Motor neuron (in vitro differentiated cells): ENCODE results near the gene ITPKA. TPM values are rescaled to one million over a fixed set of nuclear protein-coding genes. Genes with fewer than 3 reads are reported as not detected.

Source experiments
- ATAC-seq, 8 experiments: fragments of 200-7000 bp; cut with Tn5 transposase; replicated peaks in 6 of 8; 2 replicates each; pipeline ENCODE4 v1.8.0; 2021; ENCODE audit warnings: mild to moderate bottlenecking in 8 of 8, moderate library complexity in 8 of 8
- H3K27ac ChIP-seq, 2 donors: fragments of 250-450 bp; sonication (Bioruptor Pico); 2 replicates each; pipeline ENCODE4 v1.9.0; 2021; ENCODE audit warnings: antibody characterized with exemption in 2 of 2, mild to moderate bottlenecking in 2 of 2, moderate library complexity in 1 of 2
- H3K4me1 ChIP-seq, 2 donors: fragments of 250-450 bp; sonication (Bioruptor Pico); replicated peaks in 1 of 2; 2 replicates each; pipeline ENCODE4 v1.6.1; 2021; ENCODE audit warnings: antibody characterized with exemption in 2 of 2, mild to moderate bottlenecking in 2 of 2, moderate library complexity in 1 of 2
- H3K4me3 ChIP-seq, 5 donors: fragments of 250-450 bp; sonication (Bioruptor Pico); 2 replicates each; pipeline ENCODE4 v1.9.0; 2021; ENCODE audit warnings: antibody characterized with exemption in 5 of 5, mild to moderate bottlenecking in 5 of 5, moderate library complexity in 4 of 5
- WGBS, 10 experiments: fragments of 450-650 bp; shearing (Covaris generic); methylation state at CpG; one replicate each; pipeline ENCODE4 v1.0.0; 2022; 5-methylcytosine and 5-hydroxymethylcytosine counted together
- in situ Hi-C, 9 experiments: fragments of 400-800 bp; cut with MboI; loops; one replicate each; pipeline ENCODE4 v1.15.0; 2021; ENCODE audit warnings: low sequenced_read_pairs in 9 of 9, low pct_unique_long_range_greater_than_20kb in 2 of 9; ENCODE audit not compliant: unreplicated experiment in 9 of 9
- total RNA-seq, 8 experiments: library from RNA; unstranded; fragments of 300-600 nt; gene quantifications; 2 replicates each; pipeline versions ENCODE4 v1.2.3 to v1.2.4, GENCODE V29; 2022

Gene ITPKA
- total RNA-seq, 8 experiments from 2014 or later: 0.36 to 1.6 (median 1.1) TPM

- Histone ChIP-seq H3K4me1 (no peaks in the 10 kb centered on the region), H3K27ac (no peak overlapping the region), H3K4me3 (no peak overlapping the region)
- in situ Hi-C loops: no loop called here
- ATAC-seq: peak in 2 of 8 experiments; percentile 34 to 46
- 50 to 90% (median 80%) methylated on average over 1 to 6 of the region's 6 CpGs; no CpG with 5 or more reads in 2 of the 10 experiments for WGBS, 10 experiments
Observed at GRCh38 chr15:41530363-41530956, 36.8 kb downstream of the ITPKA start.

DNA sequence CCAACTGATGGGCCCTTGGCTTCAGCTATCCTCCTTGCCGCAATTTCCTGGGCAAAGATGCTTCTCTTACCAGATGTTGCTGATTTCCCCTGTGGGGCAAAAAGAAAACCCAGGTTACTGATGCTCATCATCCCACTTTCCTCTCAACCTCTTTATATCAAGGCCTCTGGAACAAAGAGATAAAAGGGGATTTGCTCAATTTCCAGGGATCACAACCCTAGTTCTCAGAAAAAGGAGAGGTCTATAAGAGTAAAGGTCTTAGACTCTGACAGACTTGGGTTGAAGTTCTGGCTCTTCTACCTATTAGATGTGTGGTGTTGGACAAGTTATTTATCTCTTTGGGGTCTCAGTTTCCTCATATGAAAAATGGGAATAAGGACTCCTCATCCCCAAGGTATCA is 41.9 kb downstream of the ITPKA start:
- Histone ChIP-seq H3K4me3 (no peak overlapping the region), H3K27ac (no peak overlapping the region), H3K4me1 (no peaks in the 10 kb centered on the region)
- WGBS, 10 experiments: 100% methylated on average over 1 of the region's 1 CpG; no CpG with 5 or more reads in 8 of the 10 experiments
- ATAC-seq: no peak
- in situ Hi-C loops: no loop called here

- 73 to 100% (median 94%) methylated on average over 2 to 8 of the region's 11 CpGs; no CpG with 5 or more reads in 2 of the 10 experiments for WGBS, 10 experiments
- no peak overlapping the region for H3K4me3 ChIP-seq
- no peak for ATAC-seq
- no peak overlapping the region for H3K27ac ChIP-seq
- in situ Hi-C loops: no loop called here
- H3K4me1 ChIP-seq: no peaks in the 10 kb centered on the region
Observed at GRCh38 chr15:41536866-41537265, 43.2 kb downstream of the ITPKA start.

- Histone ChIP-seq H3K4me3 (peak overlapping the region; percentile 59 to 79 (median 70)), H3K4me1 (peaks cover 0 to 5% of the 10 kb centered on the region in 2 donors), H3K27ac (peak overlapping the region; percentile 85 to 91)
- WGBS, 10 experiments: 0 to 67% (median 7%) methylated on average over 1 to 8 of the region's 8 CpGs; no CpG with 5 or more reads in 1 of the 10 experiments
- in situ Hi-C loops: no loop called here
- no peak for ATAC-seq
Observed at GRCh38 chr15:41543521-41543870, 49.8 kb downstream of the ITPKA start.

- ATAC-seq: peak in 1 of 8 experiments; percentile 16
- in situ Hi-C loops: no loop called here
- WGBS, 10 experiments: 0 to 90% (median 60%) methylated on average over 1 to 6 of the region's 15 CpGs; no CpG with 5 or more reads in 5 of the 10 experiments
- Histone ChIP-seq H3K27ac (peak overlapping the region; percentile 85 to 91), H3K4me1 (peaks cover 0 to 5% of the 10 kb centered on the region in 2 donors), H3K4me3 (peak overlapping the region; percentile 59 to 79 (median 70))
Observed at GRCh38 chr15:41544650-41545015, 51.0 kb downstream of the ITPKA start.

GRCh38 chr15:41545218-41545617 is 51.5 kb downstream of the ITPKA start:
- H3K4me1 ChIP-seq: peaks cover 0 to 5% of the 10 kb centered on the region in 2 donors
- H3K4me3 ChIP-seq: no peak overlapping the region
- H3K27ac ChIP-seq: no peak overlapping the region
- no peak for ATAC-seq
- in situ Hi-C loops: no loop called here
- 80 to 90% (median 88%) methylated on average over 2 to 3 of the region's 3 CpGs; no CpG with 5 or more reads in 5 of the 10 experiments for WGBS, 10 experiments

DNA sequence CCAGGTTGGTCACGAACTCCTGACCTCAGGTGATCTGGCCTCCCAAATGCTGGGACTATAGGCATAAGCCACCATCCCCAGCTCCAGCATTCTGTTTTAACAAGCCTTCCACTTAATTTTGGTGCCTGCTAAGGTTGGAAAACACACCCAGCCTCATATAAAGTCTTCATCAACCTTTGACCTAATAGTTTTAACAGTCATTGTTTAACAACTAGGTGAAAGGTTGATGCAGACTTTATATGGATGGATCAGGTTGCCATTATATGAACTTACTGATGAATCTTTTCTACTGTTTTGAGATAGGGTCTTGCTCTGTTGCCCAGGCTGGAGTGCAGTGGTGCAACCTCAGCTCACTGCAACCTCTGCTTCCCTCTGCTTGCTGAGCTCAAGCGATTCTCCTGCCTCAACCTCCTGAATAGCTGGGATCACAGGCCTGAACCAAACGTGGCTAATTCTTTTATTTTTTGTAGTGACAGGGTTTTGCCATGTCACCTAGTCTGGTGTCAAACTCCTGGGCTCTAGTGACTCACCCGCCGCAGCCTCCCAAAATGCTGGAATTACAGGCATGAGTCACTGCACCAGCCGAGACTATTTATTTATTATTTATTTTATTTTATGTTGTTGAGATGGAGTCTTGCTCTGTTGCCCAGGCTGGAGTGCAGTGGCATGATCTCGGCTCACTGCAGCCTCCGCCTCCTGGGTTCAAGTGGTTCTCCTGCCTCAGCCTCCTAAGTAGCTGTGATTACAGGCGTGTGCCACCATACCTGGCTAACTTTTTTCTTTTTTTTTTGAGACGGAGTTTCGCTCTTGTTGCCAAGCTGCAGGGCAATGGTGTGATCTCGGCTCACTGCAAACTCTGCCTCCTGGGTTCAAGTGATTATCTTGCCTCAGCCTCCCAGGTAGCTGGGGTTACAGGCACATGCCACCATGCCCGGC is 53.4 kb downstream of the ITPKA start:
- Histone ChIP-seq H3K27ac (no peak overlapping the region), H3K4me3 (no peak overlapping the region), H3K4me1 (peaks cover 0 to 5% of the 10 kb centered on the region in 2 donors)
- in situ Hi-C loops: no loop called here
- ATAC-seq: peak in 1 of 8 experiments; percentile 6
- WGBS, 10 experiments: 20 to 93% (median 67%) methylated on average over 1 to 11 of the region's 13 CpGs; no CpG with 5 or more reads in 2 of the 10 experiments

- 60 to 97% (median 82%) methylated on average over 1 to 9 of the region's 9 CpGs; no CpG with 5 or more reads in 1 of the 10 experiments for WGBS, 10 experiments
- Histone ChIP-seq H3K4me3 (no peak overlapping the region), H3K4me1 (no peaks in the 10 kb centered on the region), H3K27ac (no peak overlapping the region)
- ATAC-seq: no peak
- in situ Hi-C loops: loop anchor here in 6 of 9 experiments (10.0 to 25.0 kb wide), 3 partner anchors 237 to 265 kb away; no protein-coding TSS in a partner anchor
Observed at GRCh38 chr15:41550066-41550775, 56.5 kb downstream of the ITPKA start.

Other genes with a start within 250 kb of the ITPKA start
- 10 to 100 TPM in 2 of 8 experiments, 1 to 10 TPM in 2, under 1 TPM in 4; 0.78 to 12.9 (median 1.0) TPM for gene OIP5, start 161.3 kb upstream of the ITPKA start, total RNA-seq
- 100 to 1,000 TPM in 1 of 8 experiments, 10 to 100 TPM in 2, 1 to 10 TPM in 5; 1.7 to 140 (median 7.3) TPM for gene NUSAP1, start 161.0 kb upstream of the ITPKA start, total RNA-seq
- gene NDUFAF1, start 91.4 kb upstream of the ITPKA start, total RNA-seq: 10 to 100 TPM; 18.0 to 31.7 (median 24.0) TPM
- gene RTF1, start 76.8 kb upstream of the ITPKA start, total RNA-seq: 10 to 100 TPM; 24.0 to 44.8 (median 35.9) TPM
- gene LTK, start 20.0 kb downstream of the ITPKA start, total RNA-seq: 1 to 10 TPM in 1 of 8 experiments, under 1 TPM in 6, not detected in 1; 0.05 to 3.3 (median 0.29) TPM
- gene RPAP1, start 50.4 kb downstream of the ITPKA start, total RNA-seq: 10 to 100 TPM; 11.3 to 33.6 (median 15.3) TPM
- gene TYRO3, start 65.3 kb downstream of the ITPKA start, total RNA-seq: 10 to 100 TPM; 11.8 to 33.2 (median 15.7) TPM
- 10 to 100 TPM; 22.0 to 49.6 (median 38.0) TPM for gene MGA, start 166.5 kb downstream of the ITPKA start, total RNA-seq